ENCODE measurements around the gene DNAJC2. TPM values are rescaled to one million over a fixed set of nuclear protein-coding genes. Genes with fewer than 3 reads are reported as not detected.
"Not testable (repeated sequence)": the region's sequence is repeated elsewhere in the genome, so short reads cannot be mapped to it uniquely, and the experiment has no call there.

DNAJC2 gene
- total RNA-seq, 1 experiment from 2014 or later: 21.7 TPM

DNA sequence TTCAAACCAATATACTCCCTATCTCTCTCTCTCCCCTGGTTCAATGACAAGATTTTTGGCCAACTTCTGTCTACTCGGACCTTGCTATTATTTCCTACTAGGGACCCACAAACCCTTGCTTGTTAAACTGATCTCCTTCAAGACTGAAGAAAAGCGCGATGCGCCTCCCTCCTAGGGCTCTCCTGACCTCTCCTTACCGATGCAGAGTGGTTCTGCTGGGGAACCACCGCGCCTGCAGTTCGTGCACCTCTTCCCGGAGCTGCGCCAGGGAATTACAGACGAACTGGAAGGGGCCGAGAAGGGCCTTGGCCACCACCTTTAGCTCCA, 65.0 kb downstream of the DNAJC2 start:
- peak; percentile 35 for DNase-seq
- H3F3A ChIP-seq (ENCODE audit: low read length, unreplicated experiment); H4K20me1 ChIP-seq (ENCODE audit: low read length); H3K27ac ChIP-seq (ENCODE audit: low read length); H3K36me3 ChIP-seq (ENCODE audit: low read depth, low read length); H3K79me2 ChIP-seq (ENCODE audit: low read length); H3K27me3 ChIP-seq (ENCODE audit: low read length); H3K9me3 ChIP-seq (ENCODE audit: low read length); H3K4me1 ChIP-seq (ENCODE audit: insufficient read depth, low read length); H3K9me2 ChIP-seq (replicated peaks; ENCODE audit: low read length); CTCF ChIA-PET: not testable (repeated sequence)
- intact Hi-C loops (cut with micrococcal nuclease): loop anchor here (5.0 kb wide), 1 partner anchor 132 kb away; the partner anchor contains the start of gene NAPEPLD
- peak; percentile 71 for ATAC-seq
- POLR2A ChIA-PET (ENCODE audit: unreplicated experiment): interaction anchor here (0.6 kb wide), 1 partner anchor 132 kb away, joined by 7 read pairs; no protein-coding TSS in a partner anchor
- H2AFZ ChIP-seq (ENCODE audit: low read length): peak overlapping the region; percentile 98
- H3K4me2 ChIP-seq (ENCODE audit: low read length): peak overlapping the region; percentile 93
- peak overlapping the region; percentile 66 for H3K9ac ChIP-seq (ENCODE audit: low read length)
- peak overlapping the region; percentile 83 for H3K4me3 ChIP-seq (ENCODE audit: low read length)
- BruUV-seq (replicated peaks): TSS peak; percentile 62

DNA sequence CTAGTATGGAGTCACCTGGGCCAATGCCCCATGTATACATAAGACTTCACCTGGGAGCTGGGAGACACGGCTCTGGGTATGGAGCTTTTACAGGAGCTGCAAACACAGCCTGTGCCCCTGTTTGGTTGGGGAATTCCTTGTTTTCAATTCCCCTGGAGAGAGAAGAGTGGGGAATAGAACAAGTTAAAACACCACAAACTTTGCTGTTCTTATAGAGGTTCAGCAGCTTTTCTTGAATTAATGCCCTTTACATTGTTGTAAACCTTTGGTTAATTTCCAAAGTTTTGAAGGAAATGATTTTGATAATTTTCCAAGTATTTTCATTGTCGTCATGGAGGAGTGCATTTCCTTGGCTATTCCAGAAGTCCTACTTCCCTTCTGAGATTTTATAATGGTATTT, 66.4 kb downstream of the DNAJC2 start:
- H3K4me3 ChIP-seq (ENCODE audit: low read length); DNase-seq; H3K27me3 ChIP-seq (ENCODE audit: low read length); POLR2A ChIA-PET (ENCODE audit: unreplicated experiment); H3K36me3 ChIP-seq (ENCODE audit: low read depth, low read length); H4K20me1 ChIP-seq (ENCODE audit: low read length); H2AFZ ChIP-seq (ENCODE audit: low read length); H3K27ac ChIP-seq (ENCODE audit: low read length); BruUV-seq (replicated peaks); H3K4me2 ChIP-seq (ENCODE audit: low read length); H3K9ac ChIP-seq (ENCODE audit: low read length); H3K9me2 ChIP-seq (replicated peaks; ENCODE audit: low read length); ATAC-seq; H3K4me1 ChIP-seq (ENCODE audit: insufficient read depth, low read length); CTCF ChIA-PET; H3K79me2 ChIP-seq (ENCODE audit: low read length); H3K9me3 ChIP-seq (ENCODE audit: low read length); H3F3A ChIP-seq (ENCODE audit: low read length, unreplicated experiment): not testable (repeated sequence)
- intact Hi-C loops (cut with micrococcal nuclease): loop anchor here (5.0 kb wide), 1 partner anchor 131 kb away; the partner anchor contains the start of gene NAPEPLD

DNA sequence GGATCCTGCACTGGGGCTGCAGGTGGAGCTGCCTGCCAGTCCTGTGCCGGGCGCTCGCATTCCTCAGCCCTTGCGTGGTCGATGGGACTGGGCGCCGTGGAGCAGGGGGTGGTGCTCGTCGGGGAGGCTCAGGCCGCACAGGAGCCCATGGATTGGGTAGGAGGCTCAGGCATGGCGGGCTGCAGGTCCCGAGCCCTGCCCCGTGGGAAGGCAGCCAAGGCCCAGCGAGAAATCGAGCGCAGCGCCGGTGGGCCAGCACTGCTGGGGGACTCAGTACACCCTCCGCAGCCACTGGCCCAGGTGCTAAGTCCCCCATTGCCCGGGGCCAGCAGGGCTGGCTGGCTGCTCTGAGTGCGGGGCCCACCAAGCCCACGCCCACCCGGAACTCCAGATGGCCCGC, 69.7 kb downstream of the DNAJC2 start:
- H3K9me3 ChIP-seq (ENCODE audit: low read length); H4K20me1 ChIP-seq (ENCODE audit: low read length); H2AFZ ChIP-seq (ENCODE audit: low read length); BruUV-seq (replicated peaks); ATAC-seq; CTCF ChIA-PET; H3K27me3 ChIP-seq (ENCODE audit: low read length); H3K4me1 ChIP-seq (ENCODE audit: insufficient read depth, low read length); H3K4me2 ChIP-seq (ENCODE audit: low read length); H3F3A ChIP-seq (ENCODE audit: low read length, unreplicated experiment); H3K4me3 ChIP-seq (ENCODE audit: low read length); H3K79me2 ChIP-seq (ENCODE audit: low read length); POLR2A ChIA-PET (ENCODE audit: unreplicated experiment); H3K27ac ChIP-seq (ENCODE audit: low read length); DNase-seq; H3K9me2 ChIP-seq (replicated peaks; ENCODE audit: low read length); H3K9ac ChIP-seq (ENCODE audit: low read length); H3K36me3 ChIP-seq (ENCODE audit: low read depth, low read length): not testable (repeated sequence)
- intact Hi-C loops (cut with micrococcal nuclease): loop anchor here (5.0 kb wide), 1 partner anchor 128 kb away; the partner anchor contains the start of gene NAPEPLD

DNA sequence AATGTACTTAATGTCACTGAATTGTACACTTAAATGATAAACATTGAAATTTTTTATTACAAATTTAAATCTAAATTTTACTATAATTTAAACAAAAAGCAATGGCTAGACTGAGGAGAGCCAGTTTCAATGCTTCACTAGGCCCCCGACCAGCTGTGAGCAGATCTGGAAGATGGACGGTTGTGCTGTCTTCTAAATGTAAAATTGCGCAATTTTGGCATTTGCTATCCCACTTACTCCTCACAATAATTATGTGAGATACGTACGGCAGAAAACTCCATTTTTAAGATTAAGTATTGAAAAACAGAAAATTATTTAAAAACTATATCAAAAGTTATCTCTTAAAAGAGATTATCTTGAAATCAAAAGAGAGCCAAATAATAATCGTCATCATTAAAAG, 71.2 kb downstream of the DNAJC2 start:
- not testable (repeated sequence) for ATAC-seq

DNA sequence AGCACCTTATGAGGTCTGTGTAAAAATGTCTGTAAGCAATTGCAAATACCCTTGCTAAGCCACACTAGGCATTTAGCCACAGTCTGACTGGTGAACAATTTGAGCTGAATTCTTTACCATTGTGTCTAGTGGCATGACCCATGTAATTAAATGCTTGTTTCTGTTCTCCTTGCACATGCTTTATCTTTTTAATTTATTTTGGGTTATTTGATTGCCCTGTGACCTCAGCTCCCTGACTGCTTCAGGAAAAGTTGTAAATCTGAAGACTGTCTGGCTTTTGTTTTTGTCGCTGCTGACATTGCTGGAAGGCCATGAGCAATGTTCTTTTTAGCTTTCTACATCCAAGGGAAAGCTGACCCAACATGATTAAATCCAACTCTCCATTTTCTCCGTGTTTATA, 78.3 kb downstream of the DNAJC2 start:
- H3K79me2 ChIP-seq (ENCODE audit: low read length); H2AFZ ChIP-seq (ENCODE audit: low read length); H3K9ac ChIP-seq (ENCODE audit: low read length); H3K27me3 ChIP-seq (ENCODE audit: low read length); H3K27ac ChIP-seq (ENCODE audit: low read length); H3K9me3 ChIP-seq (ENCODE audit: low read length); POLR2A ChIA-PET (ENCODE audit: unreplicated experiment); H3K9me2 ChIP-seq (replicated peaks; ENCODE audit: low read length); H3F3A ChIP-seq (ENCODE audit: low read length, unreplicated experiment); H3K4me2 ChIP-seq (ENCODE audit: low read length); intact Hi-C loops (cut with micrococcal nuclease); H3K36me3 ChIP-seq (ENCODE audit: low read depth, low read length); ATAC-seq; H4K20me1 ChIP-seq (ENCODE audit: low read length); CTCF ChIA-PET; DNase-seq; BruUV-seq (replicated peaks); H3K4me3 ChIP-seq (ENCODE audit: low read length); H3K4me1 ChIP-seq (ENCODE audit: insufficient read depth, low read length): not testable (repeated sequence)

More for the DNA sequence above, 71.2 kb downstream of the DNAJC2 start:
- H3K4me1 ChIP-seq (ENCODE audit: insufficient read depth, low read length); BruUV-seq (replicated peaks); H3K79me2 ChIP-seq (ENCODE audit: low read length); intact Hi-C loops (cut with micrococcal nuclease); H2AFZ ChIP-seq (ENCODE audit: low read length); H3K4me3 ChIP-seq (ENCODE audit: low read length); H3K27ac ChIP-seq (ENCODE audit: low read length); H4K20me1 ChIP-seq (ENCODE audit: low read length); H3K9ac ChIP-seq (ENCODE audit: low read length); DNase-seq; H3F3A ChIP-seq (ENCODE audit: low read length, unreplicated experiment); H3K27me3 ChIP-seq (ENCODE audit: low read length); H3K9me2 ChIP-seq (replicated peaks; ENCODE audit: low read length); POLR2A ChIA-PET (ENCODE audit: unreplicated experiment); H3K9me3 ChIP-seq (ENCODE audit: low read length); H3K4me2 ChIP-seq (ENCODE audit: low read length); CTCF ChIA-PET; H3K36me3 ChIP-seq (ENCODE audit: low read depth, low read length): not testable (repeated sequence)

DNA sequence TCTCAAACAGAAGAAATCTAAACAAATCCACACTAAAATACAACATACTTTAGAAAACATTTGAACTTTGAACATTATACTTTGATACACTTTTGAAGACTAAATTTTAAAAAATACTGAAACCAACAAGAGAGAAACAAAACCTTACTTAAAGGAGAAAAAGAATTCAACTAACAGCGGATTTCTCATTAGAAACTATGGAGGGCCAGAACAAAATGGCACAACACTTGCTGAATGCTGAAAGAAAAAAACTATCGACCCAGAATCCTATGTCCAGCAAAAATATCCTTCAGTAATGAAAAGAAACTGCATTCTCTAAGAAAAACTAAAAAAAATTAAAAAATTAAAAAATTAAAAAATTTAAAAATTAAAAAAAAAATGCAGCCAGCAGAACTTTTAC, 80.5 kb downstream of the DNAJC2 start:
- intact Hi-C loops (cut with micrococcal nuclease); H3K4me3 ChIP-seq (ENCODE audit: low read length); H3K4me2 ChIP-seq (ENCODE audit: low read length); BruUV-seq (replicated peaks); H3K9me2 ChIP-seq (replicated peaks; ENCODE audit: low read length); CTCF ChIA-PET; H3K9ac ChIP-seq (ENCODE audit: low read length); H3K27ac ChIP-seq (ENCODE audit: low read length); H3K27me3 ChIP-seq (ENCODE audit: low read length); ATAC-seq; H3K36me3 ChIP-seq (ENCODE audit: low read depth, low read length); H3K9me3 ChIP-seq (ENCODE audit: low read length); H3K79me2 ChIP-seq (ENCODE audit: low read length); H4K20me1 ChIP-seq (ENCODE audit: low read length); H2AFZ ChIP-seq (ENCODE audit: low read length); POLR2A ChIA-PET (ENCODE audit: unreplicated experiment); DNase-seq; H3F3A ChIP-seq (ENCODE audit: low read length, unreplicated experiment); H3K4me1 ChIP-seq (ENCODE audit: insufficient read depth, low read length): not testable (repeated sequence)

All from PC-3 (cell line).